Measurements from ENCODE around the gene CYP4F11. TPM values are rescaled to one million over a fixed set of nuclear protein-coding genes. Genes with fewer than 3 reads are reported as not detected.
"Not testable (repeated sequence)": the region's sequence is repeated elsewhere in the genome, so short reads cannot be mapped to it uniquely, and the experiment has no call there.

Gene CYP4F11
- total and polyA plus RNA-seq, 2 experiments from 2014 or later = not detected

- Mint-ChIP-seq H3K27ac (no peak overlapping the region), H3K9me3 (peaks cover 52% of the 10 kb centered on the region; the same call in 2 of the 3 replicates), H3K4me1 (no peaks in the 10 kb centered on the region), H3K27me3 (ENCODE audit: insufficient read depth, low read depth, poor library complexity) (peaks cover 3% of the 10 kb centered on the region), H3K4me3 (no peak overlapping the region), H3K36me3 (ENCODE audit: low read depth) (peaks cover 14% of the 10 kb centered on the region)
- Histone ChIP-seq H3K4me2 (no peak overlapping the region), H3K36me3 (ENCODE audit: insufficient read depth) (no peaks in the 10 kb centered on the region), H3K27ac (ENCODE audit: low read depth) (no peak overlapping the region), H4K20me1 (replicated peaks; ENCODE audit: insufficient read depth) (no peaks in the 10 kb centered on the region), H3K9me2 (ENCODE audit: insufficient read depth) (no peaks in the 10 kb centered on the region), H3K27me3 (ENCODE audit: insufficient read depth) (no peaks in the 10 kb centered on the region), H3K4me3 (no peak overlapping the region), H3F3A (replicated peaks; ENCODE audit: low read depth) (no peaks in the 10 kb centered on the region), H2AFZ (no peak overlapping the region), H3K79me2 (replicated peaks; ENCODE audit: insufficient read depth) (no peaks in the 10 kb centered on the region), H3K4me1 (ENCODE audit: insufficient read depth) (no peaks in the 10 kb centered on the region)
- TF ChIP-seq, protein P1, sequence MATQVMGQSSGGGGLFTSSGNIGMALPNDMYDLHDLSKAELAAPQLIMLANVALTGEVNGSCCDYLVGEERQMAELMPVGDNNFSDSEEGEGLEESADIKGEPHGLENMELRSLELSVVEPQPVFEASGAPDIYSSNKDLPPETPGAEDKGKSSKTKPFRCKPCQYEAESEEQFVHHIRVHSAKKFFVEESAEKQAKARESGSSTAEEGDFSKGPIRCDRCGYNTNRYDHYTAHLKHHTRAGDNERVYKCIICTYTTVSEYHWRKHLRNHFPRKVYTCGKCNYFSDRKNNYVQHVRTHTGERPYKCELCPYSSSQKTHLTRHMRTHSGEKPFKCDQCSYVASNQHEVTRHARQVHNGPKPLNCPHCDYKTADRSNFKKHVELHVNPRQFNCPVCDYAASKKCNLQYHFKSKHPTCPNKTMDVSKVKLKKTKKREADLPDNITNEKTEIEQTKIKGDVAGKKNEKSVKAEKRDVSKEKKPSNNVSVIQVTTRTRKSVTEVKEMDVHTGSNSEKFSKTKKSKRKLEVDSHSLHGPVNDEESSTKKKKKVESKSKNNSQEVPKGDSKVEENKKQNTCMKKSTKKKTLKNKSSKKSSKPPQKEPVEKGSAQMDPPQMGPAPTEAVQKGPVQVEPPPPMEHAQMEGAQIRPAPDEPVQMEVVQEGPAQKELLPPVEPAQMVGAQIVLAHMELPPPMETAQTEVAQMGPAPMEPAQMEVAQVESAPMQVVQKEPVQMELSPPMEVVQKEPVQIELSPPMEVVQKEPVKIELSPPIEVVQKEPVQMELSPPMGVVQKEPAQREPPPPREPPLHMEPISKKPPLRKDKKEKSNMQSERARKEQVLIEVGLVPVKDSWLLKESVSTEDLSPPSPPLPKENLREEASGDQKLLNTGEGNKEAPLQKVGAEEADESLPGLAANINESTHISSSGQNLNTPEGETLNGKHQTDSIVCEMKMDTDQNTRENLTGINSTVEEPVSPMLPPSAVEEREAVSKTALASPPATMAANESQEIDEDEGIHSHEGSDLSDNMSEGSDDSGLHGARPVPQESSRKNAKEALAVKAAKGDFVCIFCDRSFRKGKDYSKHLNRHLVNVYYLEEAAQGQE (IDR thresholded peaks at IDR 0.05; ENCODE audit: unreplicated experiment) = no peak
- TF ChIP-seq NANOG (IDR thresholded peaks at IDR 0.05; ENCODE audit: borderline replicate concordance) = no peak
- TF ChIP-seq ZNF114 (CRISPR knock-in tag; IDR thresholded peaks at IDR 0.05) = no peak
- no peak for TF ChIP-seq EZH2 (IDR thresholded peaks at IDR 0.05; ENCODE audit: low read depth, unreplicated experiment)
- TF ChIP-seq ZNF462 (CRISPR knock-in tag; IDR thresholded peaks at IDR 0.05) = no peak
- TF ChIP-seq, protein P2, sequence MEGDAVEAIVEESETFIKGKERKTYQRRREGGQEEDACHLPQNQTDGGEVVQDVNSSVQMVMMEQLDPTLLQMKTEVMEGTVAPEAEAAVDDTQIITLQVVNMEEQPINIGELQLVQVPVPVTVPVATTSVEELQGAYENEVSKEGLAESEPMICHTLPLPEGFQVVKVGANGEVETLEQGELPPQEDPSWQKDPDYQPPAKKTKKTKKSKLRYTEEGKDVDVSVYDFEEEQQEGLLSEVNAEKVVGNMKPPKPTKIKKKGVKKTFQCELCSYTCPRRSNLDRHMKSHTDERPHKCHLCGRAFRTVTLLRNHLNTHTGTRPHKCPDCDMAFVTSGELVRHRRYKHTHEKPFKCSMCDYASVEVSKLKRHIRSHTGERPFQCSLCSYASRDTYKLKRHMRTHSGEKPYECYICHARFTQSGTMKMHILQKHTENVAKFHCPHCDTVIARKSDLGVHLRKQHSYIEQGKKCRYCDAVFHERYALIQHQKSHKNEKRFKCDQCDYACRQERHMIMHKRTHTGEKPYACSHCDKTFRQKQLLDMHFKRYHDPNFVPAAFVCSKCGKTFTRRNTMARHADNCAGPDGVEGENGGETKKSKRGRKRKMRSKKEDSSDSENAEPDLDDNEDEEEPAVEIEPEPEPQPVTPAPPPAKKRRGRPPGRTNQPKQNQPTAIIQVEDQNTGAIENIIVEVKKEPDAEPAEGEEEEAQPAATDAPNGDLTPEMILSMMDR (conservative IDR thresholded peaks at IDR 0.05; ENCODE audit: low read depth in 2 of 2) = no peak
- DNase-seq (ENCODE audit: low spot score) (no peak), ATAC-seq (no peak)
Measured at GRCh38 chr19:15891434-15891833, 42.9 kb downstream of the CYP4F11 start.

DNA sequence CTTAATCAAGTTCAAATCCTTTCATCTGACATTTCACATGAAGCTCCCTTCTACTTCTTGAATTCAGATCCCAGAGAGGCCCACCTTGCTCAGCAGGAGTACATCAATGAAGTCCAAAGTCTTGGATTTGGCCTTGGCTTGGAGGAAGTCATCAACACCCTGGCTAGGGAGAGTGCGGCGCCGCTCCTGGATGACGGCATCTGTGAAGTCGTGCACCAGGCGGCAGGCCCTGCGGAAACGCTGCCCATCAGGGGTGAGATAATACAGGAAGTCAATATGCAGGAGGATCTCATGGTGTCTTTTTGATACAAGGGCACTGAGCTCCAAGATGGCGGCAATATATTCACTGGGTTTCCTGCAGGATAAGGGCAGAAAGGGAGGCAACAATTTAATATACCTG is 45.0 kb downstream of the CYP4F11 start:
- not testable (repeated sequence) for H3K79me2 ChIP-seq (replicated peaks; ENCODE audit: insufficient read depth); H3K4me3 Mint-ChIP-seq; H3K36me3 ChIP-seq (ENCODE audit: insufficient read depth); H3K27ac Mint-ChIP-seq; H2AFZ ChIP-seq; H3K27me3 Mint-ChIP-seq (ENCODE audit: insufficient read depth, low read depth, poor library complexity); H3K27me3 ChIP-seq (ENCODE audit: insufficient read depth); ATAC-seq; H4K20me1 ChIP-seq (replicated peaks; ENCODE audit: insufficient read depth); H3K27ac ChIP-seq (ENCODE audit: low read depth); H3K4me3 ChIP-seq; DNase-seq (ENCODE audit: low spot score); H3K36me3 Mint-ChIP-seq (ENCODE audit: low read depth); H3F3A ChIP-seq (replicated peaks; ENCODE audit: low read depth); H3K4me1 Mint-ChIP-seq; H3K9me2 ChIP-seq (ENCODE audit: insufficient read depth); H3K4me1 ChIP-seq (ENCODE audit: insufficient read depth); H3K4me2 ChIP-seq
- H3K9me3 Mint-ChIP-seq = peaks cover 45% of the 10 kb centered on the region; the same call in 2 of the 3 replicates

All from GM23338 (cell line).